HG02798 (cell line): ENCODE measurements around the gene FOXK1.

ENCODE experiments used
- ATAC-seq: cut with Tn5 transposase; IDR thresholded peaks from one replicate; pipeline ENCODE4 v1.9.1; 2021; ENCODE audit warnings: mild to moderate bottlenecking; ENCODE audit not compliant: unreplicated experiment, poor library complexity

The FOXK1 gene

GRCh38 chr7:4693749-4694148 lies 11.7 kb downstream of the FOXK1 start:
- ATAC-seq, result no peak

- no peak for ATAC-seq
Observed at GRCh38 chr7:4694305-4694704, 12.2 kb downstream of the FOXK1 start.

GRCh38 chr7:4698707-4699275 lies 16.7 kb downstream of the FOXK1 start:
- ATAC-seq, result no peak

- no peak for ATAC-seq
Observed at GRCh38 chr7:4699841-4700240, 17.7 kb downstream of the FOXK1 start.

- ATAC-seq, result no peak
Observed at GRCh38 chr7:4700577-4701235, 18.6 kb downstream of the FOXK1 start.

GRCh38 chr7:4702961-4703512 lies 20.9 kb downstream of the FOXK1 start:
- ATAC-seq, result no peak

GRCh38 chr7:4703532-4703931 lies 21.4 kb downstream of the FOXK1 start:
- no peak for ATAC-seq

- ATAC-seq, result no peak
Observed at GRCh38 chr7:4706384-4707216, 24.5 kb downstream of the FOXK1 start.

- no peak for ATAC-seq
Observed at GRCh38 chr7:4707217-4707741, 25.2 kb downstream of the FOXK1 start.

- ATAC-seq, result no peak
Observed at GRCh38 chr7:4707980-4708411, 25.9 kb downstream of the FOXK1 start.

- ATAC-seq, result no peak
Observed at GRCh38 chr7:4709187-4709586, 27.1 kb downstream of the FOXK1 start.

GRCh38 chr7:4711093-4711492 lies 29.0 kb downstream of the FOXK1 start:
- no peak for ATAC-seq

GRCh38 chr7:4711634-4712033 lies 29.5 kb downstream of the FOXK1 start:
- ATAC-seq, result no peak

GRCh38 chr7:4712281-4713182 lies 30.4 kb downstream of the FOXK1 start:
- peak; percentile 50 for ATAC-seq

- peak; percentile 74 for ATAC-seq
Observed at GRCh38 chr7:4713183-4713784, 31.2 kb downstream of the FOXK1 start.

GRCh38 chr7:4714161-4714700 lies 32.1 kb downstream of the FOXK1 start:
- no peak for ATAC-seq

- no peak for ATAC-seq
Observed at GRCh38 chr7:4714767-4715409, 32.8 kb downstream of the FOXK1 start.

- ATAC-seq, result no peak
Observed at GRCh38 chr7:4715410-4715776, 33.3 kb downstream of the FOXK1 start.
